ENCODE measurements around the gene CTIF.

DNA sequence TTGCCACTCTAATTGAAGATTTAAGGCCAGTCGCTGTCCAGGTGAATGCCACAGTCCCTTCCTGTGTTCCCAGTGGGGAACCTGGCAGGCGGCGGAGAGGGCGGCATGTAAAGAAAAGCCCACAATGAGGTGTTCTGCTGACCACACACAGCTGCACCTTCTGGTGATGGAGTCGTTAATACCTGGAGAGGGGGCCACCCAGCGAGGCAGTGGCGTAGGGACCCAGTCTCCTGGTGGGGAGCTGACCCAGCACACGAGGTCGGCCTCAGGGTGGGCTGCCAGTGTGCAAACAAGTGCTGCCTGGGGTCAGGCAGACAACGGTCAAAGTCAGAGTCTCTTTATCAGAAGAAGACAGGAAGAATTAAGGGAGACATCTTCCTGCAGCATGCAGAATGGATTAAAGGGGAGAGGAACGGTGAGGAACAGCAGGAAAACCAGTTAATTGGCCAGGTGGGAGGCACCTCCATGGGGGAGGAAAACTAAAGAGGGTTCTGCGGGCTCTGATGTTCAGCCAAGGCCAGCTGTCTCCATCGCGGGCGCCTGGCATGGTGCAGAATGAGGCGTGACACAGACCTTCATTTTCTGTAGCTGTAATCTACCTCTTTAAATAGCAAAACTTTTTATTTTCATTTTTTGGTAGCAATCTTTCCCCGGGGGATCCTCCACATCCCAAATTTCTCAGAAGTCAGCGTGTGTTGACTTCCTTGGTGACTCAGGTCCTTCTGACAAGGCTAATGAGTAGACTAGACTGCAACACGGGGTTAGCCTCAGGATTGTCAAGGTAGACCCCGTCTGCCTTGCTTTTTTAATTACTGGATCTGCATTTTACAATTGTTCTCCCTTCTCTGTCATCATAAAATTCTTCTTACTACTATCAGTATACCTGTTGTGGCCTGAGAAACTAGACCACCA lies 333.7 kb downstream of the CTIF start:
- TF ChIP-seq, protein P1, sequence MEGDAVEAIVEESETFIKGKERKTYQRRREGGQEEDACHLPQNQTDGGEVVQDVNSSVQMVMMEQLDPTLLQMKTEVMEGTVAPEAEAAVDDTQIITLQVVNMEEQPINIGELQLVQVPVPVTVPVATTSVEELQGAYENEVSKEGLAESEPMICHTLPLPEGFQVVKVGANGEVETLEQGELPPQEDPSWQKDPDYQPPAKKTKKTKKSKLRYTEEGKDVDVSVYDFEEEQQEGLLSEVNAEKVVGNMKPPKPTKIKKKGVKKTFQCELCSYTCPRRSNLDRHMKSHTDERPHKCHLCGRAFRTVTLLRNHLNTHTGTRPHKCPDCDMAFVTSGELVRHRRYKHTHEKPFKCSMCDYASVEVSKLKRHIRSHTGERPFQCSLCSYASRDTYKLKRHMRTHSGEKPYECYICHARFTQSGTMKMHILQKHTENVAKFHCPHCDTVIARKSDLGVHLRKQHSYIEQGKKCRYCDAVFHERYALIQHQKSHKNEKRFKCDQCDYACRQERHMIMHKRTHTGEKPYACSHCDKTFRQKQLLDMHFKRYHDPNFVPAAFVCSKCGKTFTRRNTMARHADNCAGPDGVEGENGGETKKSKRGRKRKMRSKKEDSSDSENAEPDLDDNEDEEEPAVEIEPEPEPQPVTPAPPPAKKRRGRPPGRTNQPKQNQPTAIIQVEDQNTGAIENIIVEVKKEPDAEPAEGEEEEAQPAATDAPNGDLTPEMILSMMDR (IDR thresholded peaks at IDR 0.05), result no peak
- no peak for TF ChIP-seq POLR2A (IDR thresholded peaks at IDR 0.05)
